Measurements from ENCODE around the gene CFAP91.
"Not testable (repeated sequence)": the region's sequence is repeated elsewhere in the genome, so short reads cannot be mapped to it uniquely, and the experiment has no call there.

Gene CFAP91

GRCh38 chr3:119678209-119678608 is 24.6 kb upstream of the CFAP91 start:
- DNase-seq, result not testable (repeated sequence)

GRCh38 chr3:119679874-119680273 is 22.9 kb upstream of the CFAP91 start:
- DNase-seq, result no peak

- DNase-seq, result no peak
Measured at GRCh38 chr3:119681279-119681678, 21.5 kb upstream of the CFAP91 start.

GRCh38 chr3:119683421-119683820 is 19.4 kb upstream of the CFAP91 start:
- DNase-seq, result no peak

- DNase-seq, result no peak
Measured at GRCh38 chr3:119690043-119690656, 12.7 kb upstream of the CFAP91 start.

GRCh38 chr3:119695480-119695879 is 7.3 kb upstream of the CFAP91 start:
- DNase-seq, result no peak

GRCh38 chr3:119697394-119697793 is 5.4 kb upstream of the CFAP91 start:
- no peak for DNase-seq

GRCh38 chr3:119700269-119700919 is 2.4 kb upstream of the CFAP91 start:
- peak in 1 of 2 experiments; percentile 30 for DNase-seq

- peak in 1 of 2 experiments; percentile 27 for DNase-seq
Measured at GRCh38 chr3:119700920-119701734, 1.7 kb upstream of the CFAP91 start.

GRCh38 chr3:119703820-119704531 is 1.2 kb downstream of the CFAP91 start:
- no peak for DNase-seq

GRCh38 chr3:119715105-119715504 is 12.3 kb downstream of the CFAP91 start:
- no peak for DNase-seq

GRCh38 chr3:119716998-119717397 is 14.2 kb downstream of the CFAP91 start:
- DNase-seq, result no peak

- DNase-seq, result no peak
Measured at GRCh38 chr3:119717520-119717919, 14.7 kb downstream of the CFAP91 start.

GRCh38 chr3:119723022-119723421 is 20.2 kb downstream of the CFAP91 start:
- no peak for DNase-seq

GRCh38 chr3:119726909-119727308 is 24.1 kb downstream of the CFAP91 start:
- no peak for DNase-seq

- no peak for DNase-seq
Measured at GRCh38 chr3:119729996-119730395, 27.2 kb downstream of the CFAP91 start.

GRCh38 chr3:119731560-119732343 is 28.9 kb downstream of the CFAP91 start:
- no peak for DNase-seq

- no peak for DNase-seq
Measured at GRCh38 chr3:119733812-119734211, 31.0 kb downstream of the CFAP91 start.

- no peak for DNase-seq
Measured at GRCh38 chr3:119738741-119739140, 35.9 kb downstream of the CFAP91 start.

- no peak for DNase-seq
Measured at GRCh38 chr3:119741657-119742590, 39.1 kb downstream of the CFAP91 start.

- no peak for DNase-seq
Measured at GRCh38 chr3:119743921-119744320, 41.1 kb downstream of the CFAP91 start.

All from activated T-cell treated with anti-CD3 and anti-CD28 coated beads, Interleukin-2, amount 50 U/mL, for 48 hours (primary cell).